UCSD-AML1 (cell line): ENCODE results near the gene ZNF618.

Experiments used
- DNase-seq: peaks from one replicate; lab custom pipeline; 2025; ENCODE audit not compliant: unreplicated experiment; lab: John Stamatoyannopoulos, UW

Gene ZNF618

DNA sequence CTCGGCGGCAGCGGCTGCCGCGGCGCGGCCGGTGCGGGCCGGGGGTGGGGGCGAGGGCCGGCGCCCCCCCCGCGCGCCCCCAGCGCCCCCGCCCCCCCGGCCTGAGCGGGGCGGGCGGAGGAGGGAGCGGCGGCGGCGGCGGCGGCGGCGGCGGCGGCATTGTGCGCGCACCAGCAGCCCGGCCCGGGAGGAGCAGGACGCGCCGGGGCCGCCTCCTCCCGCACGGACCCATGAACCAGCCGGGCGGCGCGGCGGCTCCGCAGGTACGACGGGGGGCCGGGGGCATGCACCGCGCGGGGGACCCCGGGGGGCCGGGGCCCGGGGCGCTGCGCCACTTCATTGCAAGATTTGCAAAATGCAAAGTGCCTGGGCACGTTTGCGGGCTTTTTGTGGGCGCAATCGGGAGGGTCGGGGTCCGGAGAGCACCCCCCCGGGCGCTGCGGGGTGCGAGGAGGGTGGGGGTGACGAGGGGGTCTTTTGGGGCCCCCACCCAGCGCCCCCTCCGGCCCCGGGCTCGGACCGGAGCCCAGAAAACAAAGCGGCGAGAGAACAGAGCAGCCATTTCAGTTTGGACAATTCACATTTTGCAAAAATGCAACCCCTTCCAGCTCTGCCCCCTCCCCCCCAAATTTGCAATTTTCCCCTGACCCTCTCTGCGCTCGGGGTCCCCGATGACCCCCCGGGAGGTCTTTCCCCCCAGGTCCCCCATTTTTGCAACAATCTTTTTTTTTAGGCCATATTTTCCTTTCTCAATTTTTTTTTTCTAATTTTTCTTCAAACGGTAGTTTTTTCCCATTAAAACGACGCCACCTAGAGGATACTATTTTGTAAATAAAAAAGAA lies at the start of gene ZNF618:
Gene ZNF618, plus strand, starts transcription at position 159 of the 842 bp plus-strand sequence. Its CDS starts 72 bp downstream, at position 231.
- no peak for DNase-seq

GRCh38 chr9:113828221-113828620 lies 47.9 kb upstream of the ZNF618 start:
- no peak for DNase-seq

DNA sequence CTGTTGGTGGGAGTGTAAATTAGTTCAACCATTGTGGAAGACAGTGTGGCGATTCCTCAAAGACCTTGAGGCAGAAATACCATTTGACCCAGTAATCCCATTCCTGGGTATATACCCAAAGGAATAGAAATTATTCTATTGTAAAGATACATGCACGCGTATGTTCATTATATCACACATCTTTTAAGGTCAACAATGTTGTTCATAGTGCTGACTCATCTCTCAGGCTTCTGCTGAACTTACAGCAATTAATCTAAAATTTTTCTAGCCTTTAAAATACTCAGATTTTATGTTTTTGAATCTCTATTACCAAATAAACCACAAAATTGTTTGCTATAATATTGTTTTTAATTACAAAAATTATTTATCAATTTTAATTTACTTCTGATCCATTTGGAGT lies 38.8 kb upstream of the ZNF618 start:
- no peak for DNase-seq

- no peak for DNase-seq
Observed at GRCh38 chr9:113842086-113842485, 34.0 kb upstream of the ZNF618 start.

DNA sequence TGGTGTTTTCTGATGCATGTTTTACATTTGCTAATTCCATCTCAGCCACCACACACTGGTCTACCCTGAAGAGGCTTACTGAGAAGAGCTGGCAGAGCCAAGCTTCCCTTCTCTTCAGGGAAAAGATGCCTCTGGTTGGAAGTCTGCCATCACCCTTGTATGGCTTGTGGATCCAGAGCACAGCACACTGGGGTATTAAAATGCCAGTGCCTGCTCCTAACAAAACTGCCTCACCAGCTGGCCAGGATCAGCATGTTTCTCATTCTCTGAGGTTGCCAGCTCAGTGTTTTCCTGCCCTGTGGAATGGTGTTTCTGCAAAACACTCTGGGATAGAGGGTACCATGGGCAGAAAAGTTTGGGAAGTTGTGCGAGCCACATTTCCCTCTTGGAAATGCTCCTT lies 31.6 kb upstream of the ZNF618 start:
- no peak for DNase-seq

- DNase-seq, result no peak
Observed at GRCh38 chr9:113851359-113851758, 24.8 kb upstream of the ZNF618 start.

GRCh38 chr9:113851873-113852272 lies 24.2 kb upstream of the ZNF618 start:
- no peak for DNase-seq

DNA sequence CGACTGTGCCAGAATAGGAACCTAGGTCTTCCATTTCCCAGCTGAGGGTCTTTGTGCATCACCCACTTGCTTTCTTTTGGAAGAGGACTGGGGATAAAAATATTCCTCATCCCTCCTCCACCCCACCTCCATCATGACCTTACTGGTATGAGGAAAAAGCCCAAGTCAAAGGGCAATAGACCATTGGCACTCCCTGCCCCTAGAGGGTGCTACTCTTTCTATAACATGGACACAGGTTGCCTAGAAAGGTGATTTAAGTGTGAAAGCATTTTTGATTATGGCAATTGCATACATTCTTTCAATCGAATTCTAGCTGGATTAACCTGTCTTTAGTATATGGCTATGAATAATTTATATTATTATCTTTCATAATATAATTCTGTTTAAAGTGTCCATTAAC lies 22.8 kb upstream of the ZNF618 start:
- no peak for DNase-seq

DNA sequence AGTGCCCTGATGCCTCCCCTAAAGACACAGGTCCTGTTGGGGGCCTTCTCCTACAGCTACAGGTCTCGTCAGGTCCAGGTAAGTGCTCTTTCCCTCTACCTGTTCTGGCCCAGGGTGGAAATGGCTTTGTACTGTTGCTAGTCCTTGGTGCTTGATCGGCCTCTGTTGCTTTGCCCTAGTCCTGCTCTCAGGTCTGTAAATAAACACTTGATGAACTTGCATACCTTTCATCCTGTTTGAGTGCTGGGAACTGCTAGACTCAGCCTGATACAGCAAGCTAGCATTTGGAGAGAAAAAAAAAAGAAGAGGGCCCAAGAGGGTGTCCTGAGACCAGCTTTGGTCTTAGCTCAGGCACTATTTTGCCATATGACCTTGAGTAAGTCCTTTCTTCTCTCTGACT lies 21.8 kb upstream of the ZNF618 start:
- no peak for DNase-seq

DNA sequence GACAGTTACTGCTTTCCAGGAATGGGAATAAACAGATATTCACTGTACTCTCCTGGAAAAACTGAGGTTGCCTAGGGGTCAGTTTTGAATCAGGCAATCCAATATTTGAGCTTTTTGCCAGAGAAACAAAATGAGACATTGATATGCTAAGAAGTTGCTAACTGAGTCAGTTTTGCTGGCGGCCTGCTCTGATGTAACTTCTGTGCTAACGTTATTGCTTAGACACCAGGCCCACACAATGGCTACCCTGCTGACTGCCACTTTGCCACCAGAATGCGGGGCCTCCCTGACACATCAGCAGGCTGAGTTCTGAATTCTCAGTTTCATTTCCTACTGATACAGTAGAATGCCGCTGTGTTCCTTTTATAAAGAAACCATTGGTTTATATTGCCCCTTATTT lies 18.2 kb upstream of the ZNF618 start:
- no peak for DNase-seq

DNA sequence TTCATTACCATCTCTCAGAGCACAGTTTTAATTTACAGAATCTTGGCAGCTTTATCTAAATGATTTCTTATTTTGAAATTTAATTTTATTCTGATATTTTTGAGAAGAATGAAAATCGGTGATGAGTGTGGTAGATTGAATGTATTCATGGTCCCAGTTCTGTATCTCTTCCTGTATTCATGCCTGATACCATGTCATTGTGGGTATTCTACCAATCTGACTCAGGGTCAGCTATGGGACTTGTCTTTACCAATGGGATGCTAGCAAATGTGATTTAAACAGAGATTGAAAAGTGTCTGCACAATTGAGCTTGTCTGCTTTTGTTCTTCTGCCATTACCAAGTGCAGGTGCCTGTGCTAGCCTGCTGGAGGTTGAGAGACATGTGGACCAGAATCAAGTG lies 17.8 kb upstream of the ZNF618 start:
- no peak for DNase-seq

DNA sequence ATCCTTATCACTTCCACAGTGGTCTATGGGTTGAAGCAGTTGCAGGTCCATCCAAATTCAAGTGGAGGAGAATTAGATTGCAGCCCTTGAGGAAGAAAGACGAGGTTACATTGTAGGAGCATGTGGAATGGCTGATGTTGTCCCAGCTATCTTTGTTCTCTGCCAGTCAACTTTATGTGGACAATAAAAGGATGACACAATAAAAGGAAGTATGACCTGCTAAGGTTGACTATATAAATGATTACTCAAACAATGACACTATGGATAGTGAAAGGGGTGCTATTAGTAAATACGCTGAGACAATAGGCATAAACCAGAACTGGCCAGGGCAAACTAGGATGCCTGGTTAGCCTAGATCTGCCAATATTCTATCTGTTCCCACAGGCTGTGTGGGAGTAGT lies 12.8 kb upstream of the ZNF618 start:
- DNase-seq, result no peak

GRCh38 chr9:113868501-113868900 lies 7.6 kb upstream of the ZNF618 start:
- no peak for DNase-seq

GRCh38 chr9:113872485-113873143 lies 3.5 kb upstream of the ZNF618 start:
- no peak for DNase-seq

DNA sequence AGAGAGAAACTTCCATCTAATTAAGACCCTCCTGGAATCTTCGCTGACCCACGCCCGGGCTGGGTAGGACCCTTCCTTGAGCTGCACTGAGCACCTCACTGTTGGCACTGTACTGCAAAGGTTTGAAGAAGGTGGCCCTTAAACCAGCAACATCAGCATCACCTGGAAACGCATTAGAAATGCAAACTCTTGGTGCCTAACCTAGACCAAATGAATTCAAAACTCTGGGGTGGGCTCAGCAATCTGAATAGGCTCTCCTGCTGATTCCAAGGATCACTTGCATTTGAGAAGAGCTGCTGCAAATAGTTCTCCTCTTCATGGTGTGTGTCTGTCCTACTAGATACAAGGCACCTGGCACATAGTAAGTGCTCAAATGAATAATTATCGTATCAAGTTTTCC lies 2.7 kb upstream of the ZNF618 start:
- DNase-seq, result no peak

- no peak for DNase-seq
Observed at GRCh38 chr9:113873926-113874325, 2.2 kb upstream of the ZNF618 start.

GRCh38 chr9:113875459-113876150 lies 504 bp upstream of the ZNF618 start:
- DNase-seq, result no peak

GRCh38 chr9:113876993-113877368 lies 872 bp downstream of the ZNF618 start:
- DNase-seq, result no peak

GRCh38 chr9:113879318-113879717 lies 3.2 kb downstream of the ZNF618 start:
- DNase-seq, result no peak

- no peak for DNase-seq
Observed at GRCh38 chr9:113879911-113880310, 3.8 kb downstream of the ZNF618 start.

DNA sequence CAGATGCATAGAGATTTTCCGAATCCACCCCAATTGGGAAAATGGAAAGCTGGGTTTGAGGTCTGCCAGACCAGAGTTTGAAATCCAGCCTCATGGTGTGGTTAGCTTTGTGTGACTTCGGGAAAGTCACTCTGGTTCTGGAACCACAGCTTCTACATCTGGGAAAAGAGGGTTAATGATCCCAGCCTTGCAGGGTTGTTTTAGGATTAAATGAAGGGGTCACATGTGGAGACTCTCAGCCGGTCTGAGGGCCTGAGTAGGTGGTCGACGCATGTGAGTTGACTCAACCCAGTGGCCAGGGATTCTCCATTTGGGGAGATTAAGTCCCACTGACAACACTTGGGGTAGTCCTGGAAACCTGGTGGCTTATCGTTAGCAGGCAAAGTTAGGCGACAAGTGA lies 6.1 kb downstream of the ZNF618 start:
- no peak for DNase-seq

- DNase-seq, result no peak
Observed at GRCh38 chr9:113882636-113883164, 6.6 kb downstream of the ZNF618 start.
